ENCODE data around the gene COL12A1.

COL12A1 gene

DNA sequence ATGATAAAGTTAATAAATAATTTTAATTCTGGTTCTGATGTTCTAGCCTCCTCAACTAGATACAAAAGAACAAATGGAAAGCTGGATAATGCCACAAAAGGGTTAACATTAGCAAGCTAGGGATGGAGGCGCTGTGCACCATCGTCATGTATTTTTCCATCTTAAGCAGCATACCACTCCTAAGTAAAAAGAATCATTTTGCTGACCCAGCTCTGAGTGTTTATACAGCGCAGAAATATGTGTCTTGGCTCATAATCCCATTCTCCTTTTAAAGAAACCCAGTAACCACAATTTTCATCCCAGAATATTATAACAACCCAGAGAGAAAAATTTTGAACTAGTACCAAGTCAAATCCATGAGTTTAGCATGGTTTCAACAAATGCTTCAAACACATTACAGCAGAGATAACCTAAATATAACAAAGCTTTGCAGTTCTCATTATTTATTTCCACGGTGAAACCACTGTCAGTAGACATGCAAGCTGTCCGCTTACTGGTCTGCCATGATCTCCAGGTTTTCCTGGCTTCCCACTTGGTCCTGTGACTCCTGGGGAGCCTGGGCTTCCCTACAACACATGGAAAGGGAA lies 111.1 kb downstream of the COL12A1 start:
- no peak for DNase-seq

DNA sequence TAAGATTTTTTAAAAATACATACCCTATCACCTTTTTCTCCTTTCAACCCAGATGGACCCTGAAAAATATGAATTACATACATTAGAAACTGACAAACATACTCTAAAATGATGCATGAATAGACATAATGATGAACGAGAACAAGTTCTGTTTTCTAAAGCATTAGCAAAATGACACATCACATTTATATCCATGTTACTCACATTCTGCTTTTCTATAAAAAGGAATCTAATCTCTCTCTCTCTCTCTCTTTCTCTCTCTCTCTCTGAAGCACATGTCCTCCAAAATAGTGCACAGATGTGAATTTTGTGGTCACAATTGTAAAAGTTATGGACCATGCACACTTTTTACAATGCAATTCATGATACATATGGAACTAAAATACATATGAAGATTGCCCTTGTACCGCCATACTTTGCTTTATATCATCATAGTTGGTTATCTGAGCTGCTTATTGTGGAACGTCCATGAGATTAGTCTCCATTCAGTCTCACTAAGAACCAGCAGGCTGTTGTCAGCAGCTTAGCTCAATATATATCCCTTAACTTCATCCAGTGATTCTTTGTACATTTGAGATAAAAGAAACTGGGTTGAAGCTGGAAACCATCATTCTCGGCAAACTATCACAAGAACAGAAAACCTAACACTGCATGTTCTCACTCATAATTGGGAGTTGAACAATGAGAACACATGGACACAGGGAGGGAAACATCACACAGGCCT lies 114.2 kb downstream of the COL12A1 start:
- DNase-seq: no peak

DNA sequence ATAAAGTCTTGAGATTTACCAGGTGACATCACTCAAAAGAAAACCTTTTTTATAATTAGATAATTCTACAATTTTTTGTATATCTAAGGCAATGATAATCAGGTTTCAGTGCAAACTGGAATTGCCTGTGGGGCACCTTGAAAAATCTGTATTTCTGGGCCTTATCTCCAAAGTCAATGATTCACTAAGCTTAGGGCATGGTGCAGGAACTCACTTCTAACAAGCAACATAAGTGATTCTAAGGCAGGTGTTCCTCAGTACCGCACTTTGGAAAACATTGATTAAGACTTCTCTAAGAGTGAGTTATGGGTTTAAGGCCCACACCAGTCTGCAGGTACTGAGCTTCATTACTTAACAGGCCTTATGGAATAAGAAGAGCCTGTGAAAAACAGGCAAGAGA lies 115.3 kb downstream of the COL12A1 start:
- DNase-seq: no peak

DNA sequence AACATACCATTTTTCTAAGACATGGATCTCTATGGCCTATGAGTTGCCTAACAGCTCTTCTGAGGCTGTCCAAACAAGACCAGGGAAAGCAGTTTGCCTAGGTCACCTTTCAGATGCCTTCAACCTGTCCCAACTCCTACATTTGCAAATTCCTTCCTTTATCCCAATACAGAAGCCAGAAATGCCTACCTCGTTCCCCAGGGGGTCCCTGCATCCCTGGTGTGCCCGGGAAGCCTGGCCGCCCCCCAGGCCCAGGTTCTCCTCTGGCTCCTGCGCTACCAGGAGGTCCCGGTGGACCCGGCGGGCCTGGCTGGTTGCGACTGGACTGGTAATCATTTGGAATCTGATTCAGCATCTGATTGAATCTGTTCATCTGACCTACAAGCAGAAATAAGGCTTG lies 115.9 kb downstream of the COL12A1 start:
- no peak for DNase-seq

DNA sequence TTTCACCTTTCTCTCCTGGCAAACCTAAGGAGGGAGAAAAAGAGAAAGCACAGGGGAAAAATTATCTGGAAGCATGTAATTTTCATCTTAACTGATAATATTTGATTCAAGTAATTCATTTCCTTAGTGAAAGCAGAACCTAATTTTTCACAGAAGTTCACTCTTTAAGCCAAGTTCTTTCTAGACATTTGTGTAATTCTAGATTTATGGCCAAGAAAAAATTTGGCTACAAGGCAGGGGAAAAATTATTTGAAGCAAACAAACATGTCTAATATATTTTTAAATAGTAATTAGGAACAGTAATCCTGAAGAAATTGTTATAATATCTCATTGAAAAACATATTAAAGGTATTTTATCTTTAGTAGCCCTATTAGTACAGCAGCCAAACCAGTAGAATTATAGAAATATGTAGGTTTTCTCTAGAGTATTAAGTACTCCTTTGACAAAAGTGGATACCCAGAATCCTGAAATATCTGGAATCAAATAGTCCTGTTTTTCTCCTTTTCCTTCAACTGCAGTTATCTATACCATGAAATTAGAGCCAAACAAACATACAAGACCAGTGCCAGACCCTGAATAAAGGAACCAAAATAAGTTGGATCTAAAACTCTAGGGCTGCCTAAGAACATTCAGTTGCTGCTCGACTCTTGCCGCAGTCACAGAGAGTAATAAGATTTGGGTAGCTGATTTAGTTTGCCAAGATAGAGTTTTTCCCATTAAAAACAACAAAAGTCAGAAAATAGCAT lies 116.5 kb downstream of the COL12A1 start:
- no peak for DNase-seq

DNA sequence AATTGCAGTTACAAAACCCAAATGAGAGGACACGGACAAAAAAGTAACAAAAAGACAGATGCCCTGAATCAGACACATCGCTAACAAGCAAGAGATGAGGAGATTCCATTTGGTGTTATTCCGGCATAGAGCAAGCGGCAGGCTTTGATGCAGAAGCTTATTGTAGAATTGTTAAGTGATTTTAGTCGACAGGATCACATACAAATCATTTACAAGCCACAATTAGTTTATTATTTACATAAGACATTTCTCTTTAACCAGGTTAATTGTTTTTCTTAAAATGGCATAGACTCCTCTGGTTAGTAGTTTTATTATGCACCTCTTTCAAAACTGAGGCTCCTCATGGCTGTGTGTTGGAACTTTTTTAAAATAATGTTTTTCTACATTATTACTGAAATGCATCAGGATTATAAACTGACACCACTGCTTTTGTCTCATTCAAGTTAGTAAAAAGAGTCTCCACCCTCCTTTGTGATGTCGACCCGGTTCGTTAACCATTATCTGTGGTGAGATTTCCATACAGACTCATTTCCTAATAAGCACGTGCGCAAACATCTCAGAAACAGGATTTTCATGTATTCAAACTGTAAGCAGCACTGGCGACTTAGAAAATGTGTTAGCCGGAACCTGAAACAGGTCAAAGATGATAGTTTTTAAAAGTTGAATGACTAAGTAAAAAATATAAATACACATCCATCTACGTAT lies 119.8 kb downstream of the COL12A1 start:
- no peak for DNase-seq

DNA sequence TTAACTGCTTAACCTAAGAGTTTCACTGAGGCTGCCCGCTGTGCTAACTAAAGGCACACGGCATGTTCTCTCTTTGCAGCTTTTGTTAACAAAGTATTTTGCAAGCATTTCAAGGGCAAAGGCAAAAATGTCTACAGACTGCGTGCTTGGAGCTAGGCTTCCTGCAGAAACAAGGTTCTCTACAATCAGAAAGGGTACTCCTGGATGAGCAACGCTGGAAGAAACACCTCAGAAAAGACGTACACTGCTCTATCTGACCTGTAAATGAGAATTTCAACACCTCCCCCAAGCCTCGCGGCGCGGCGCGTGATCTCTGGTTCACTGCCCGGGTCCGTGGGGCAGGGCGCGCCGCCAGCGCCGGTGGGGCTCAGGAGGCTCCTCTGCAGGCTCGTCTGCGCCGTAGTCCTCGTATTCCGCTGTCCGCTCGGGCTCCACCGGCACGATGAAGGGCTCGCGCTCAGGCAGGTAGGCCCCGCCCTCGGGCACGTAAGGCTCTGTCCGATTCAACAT lies 120.9 kb downstream of the COL12A1 start:
- DNase-seq: no peak

DNA sequence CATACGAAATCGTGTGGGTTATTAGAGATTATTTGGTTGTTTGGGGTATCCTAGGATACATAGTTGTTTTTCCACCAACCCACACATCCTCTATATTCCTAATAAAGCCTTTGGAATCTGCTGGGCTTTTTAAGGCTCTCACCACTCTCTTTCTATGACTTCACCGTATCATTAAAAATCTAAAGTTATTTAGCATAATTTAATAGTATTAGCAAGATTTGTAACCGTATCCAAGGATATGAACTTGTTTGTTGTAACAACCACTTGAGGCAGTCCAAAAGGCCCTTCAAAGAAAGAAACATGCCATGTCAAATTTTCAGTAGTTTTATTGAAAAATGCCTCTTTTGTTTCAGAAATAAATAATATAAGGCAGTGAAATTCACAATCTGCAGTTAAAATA lies 121.8 kb downstream of the COL12A1 start:
- no peak for DNase-seq

DNA sequence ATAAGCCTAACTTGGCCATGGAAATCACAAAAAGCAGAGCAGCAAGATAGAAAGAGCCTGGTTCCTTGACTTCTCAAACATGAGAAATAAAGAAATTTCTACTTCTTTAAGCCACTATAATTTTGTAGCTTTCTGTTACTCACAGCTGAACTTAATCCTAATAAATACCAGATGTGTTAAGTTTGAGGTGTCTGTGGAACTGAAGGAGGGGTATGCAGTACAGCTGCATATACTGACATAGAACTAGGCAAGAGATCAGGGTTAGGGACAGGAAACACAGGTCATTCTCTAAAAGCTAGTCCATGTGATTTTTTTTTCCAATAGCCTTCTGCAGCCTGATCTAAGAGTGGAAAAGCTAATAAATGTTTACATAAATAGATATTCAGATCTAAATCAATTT lies 123.9 kb downstream of the COL12A1 start:
- no peak for DNase-seq

DNA sequence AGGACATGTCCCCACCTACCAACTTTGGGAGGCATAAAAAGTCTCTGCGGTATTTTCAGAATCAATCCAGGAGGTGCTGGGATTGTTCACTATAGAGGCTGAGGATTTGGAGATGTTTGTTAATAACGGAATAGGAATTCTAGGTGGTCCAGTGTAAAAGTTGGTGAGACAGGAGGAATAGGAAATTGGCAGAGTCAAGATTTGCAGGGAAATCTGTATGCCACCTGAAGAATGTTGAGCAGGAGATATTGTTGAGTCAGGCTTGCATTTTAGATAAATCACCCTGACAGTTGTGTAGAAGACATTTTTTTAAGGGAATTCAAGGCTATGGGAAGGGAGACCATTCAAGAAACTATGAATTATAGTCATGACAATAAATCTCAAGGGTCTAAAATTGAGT lies 124.8 kb downstream of the COL12A1 start:
- DNase-seq: no peak

DNA sequence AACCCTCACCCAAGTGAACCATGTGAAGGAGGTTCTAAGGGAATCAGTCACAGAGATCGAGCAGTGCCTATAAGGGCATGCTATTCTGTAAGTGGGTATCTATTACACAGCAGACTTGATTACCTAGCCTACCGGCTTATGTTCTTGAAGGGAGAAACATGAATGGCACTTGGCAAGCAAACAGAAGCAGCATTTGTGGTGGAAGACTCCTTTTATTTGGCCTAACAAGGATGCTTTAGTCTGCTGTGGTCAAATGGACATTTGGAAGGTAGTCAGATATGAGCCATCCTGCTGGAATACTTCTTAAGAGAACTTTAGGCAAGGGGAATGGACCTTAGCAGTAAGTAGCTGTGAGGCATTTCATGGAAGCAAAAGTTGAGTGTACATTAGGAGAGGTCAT lies 126.3 kb downstream of the COL12A1 start:
- no peak for DNase-seq

DNA sequence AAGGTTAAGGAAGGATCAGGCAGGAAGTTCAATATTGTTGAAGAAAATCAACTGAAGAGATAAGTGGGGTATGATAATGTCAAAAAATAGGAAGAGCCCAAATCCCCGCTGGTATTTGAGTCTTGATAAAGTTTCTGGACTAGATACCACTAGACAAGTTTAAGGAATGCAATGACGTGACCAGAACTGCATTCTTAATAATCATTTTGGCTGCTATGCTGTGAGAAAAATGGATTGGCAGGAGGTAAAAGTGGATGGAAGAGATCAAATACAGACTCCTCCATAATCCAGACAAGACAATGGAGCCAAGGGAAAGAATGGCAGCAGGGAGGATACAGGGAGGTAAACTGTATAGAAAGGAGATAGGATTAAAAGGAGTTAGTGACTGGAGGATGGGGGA lies 128.2 kb downstream of the COL12A1 start:
- no peak for DNase-seq

DNA sequence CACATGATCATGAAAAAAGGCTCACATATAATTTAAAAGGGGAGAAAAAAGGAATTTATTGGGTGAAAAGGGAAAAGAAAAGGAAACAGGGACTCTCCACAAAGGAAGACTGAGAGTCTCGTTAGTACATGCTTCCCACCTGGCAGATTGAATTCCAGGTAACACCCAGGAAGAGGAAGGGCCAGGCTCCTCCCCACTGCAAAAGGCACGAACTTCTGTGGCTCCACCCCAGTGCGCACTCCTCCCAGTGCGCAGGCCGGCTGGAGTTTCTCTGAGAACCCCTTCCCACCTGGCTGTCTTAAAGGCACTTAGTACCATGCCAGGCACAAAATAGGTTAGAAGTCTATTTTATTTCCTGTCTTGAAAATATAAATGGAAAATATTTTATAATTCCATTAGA lies 129.8 kb downstream of the COL12A1 start:
- DNase-seq: no peak

DNA sequence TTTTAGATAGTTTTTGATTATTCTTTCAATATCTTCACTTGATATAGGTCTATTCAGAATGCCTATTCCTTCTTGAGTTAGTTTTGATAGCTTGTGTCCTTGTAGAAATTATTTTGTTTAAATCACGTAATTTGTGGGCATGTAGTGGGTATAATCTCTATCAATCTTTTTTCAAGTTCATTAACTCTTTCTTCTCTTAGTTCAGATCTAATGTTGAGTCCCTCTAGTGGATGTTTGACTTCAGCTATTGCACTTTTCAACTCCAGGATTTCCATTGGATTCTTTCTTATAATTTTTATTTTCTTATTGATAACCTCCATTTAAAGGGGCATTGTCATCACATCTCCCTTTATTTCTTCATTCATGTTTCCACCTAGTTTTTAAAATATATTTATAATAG lies 135.6 kb downstream of the COL12A1 start:
- no peak for DNase-seq

DNA sequence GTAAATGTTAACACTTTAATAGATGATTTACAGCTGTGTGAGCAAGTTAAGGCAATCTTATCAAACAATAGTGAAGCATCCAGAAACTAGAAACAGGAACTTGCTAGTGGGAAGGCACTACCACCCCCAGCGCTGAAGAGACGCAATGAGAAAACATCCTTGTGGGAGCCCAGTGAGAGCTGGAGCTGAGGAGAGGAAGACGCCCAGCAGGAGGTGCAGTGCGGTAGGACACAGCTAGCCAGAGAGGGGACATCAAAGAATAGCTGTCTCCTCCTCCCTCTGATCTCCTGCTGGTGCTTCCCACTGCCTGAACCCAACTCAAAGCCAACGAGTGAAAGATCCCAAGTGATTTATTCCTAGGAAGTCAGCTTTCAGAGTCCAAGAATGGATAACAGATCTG lies 140.3 kb downstream of the COL12A1 start:
- no peak for DNase-seq

DNA sequence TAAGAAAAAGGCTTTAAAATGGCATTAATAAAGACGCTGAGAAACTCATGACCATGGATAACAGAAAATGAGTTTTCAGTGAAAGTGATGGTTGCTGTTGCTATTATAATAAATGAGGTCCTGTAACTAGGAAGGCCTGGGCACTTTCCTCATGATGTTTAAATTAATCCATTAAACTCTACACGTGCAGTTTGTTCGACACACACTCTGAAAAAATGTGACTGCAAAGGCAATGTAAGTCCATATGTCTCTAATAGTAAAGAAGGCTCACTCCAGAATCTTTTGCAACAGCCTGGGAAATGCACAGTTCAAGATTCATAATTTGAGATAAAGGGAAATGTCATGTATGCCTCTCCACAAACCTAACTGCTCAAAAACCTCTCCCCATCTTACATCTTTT lies 153.4 kb downstream of the COL12A1 start:
- DNase-seq: no peak

DNA sequence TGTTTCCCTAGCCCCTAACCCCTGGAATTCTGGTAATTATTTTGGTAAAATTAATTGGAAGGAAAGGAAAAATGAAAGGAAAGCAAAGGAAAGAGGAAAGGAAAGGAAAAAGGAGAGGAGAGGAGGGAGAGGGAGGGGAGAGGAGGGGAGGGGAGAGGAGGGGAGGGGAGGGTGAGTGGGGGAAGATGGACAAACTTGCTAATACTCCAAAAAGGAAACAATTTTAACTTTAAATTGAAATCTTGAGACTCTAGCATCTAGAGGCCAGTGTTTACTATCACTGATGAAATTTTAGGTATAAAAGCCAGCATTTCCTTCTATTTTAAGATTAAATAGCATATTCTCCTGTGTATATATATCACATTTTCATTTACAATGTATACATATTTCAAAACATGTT lies 156.5 kb downstream of the COL12A1 start:
- DNase-seq: no peak

DNA sequence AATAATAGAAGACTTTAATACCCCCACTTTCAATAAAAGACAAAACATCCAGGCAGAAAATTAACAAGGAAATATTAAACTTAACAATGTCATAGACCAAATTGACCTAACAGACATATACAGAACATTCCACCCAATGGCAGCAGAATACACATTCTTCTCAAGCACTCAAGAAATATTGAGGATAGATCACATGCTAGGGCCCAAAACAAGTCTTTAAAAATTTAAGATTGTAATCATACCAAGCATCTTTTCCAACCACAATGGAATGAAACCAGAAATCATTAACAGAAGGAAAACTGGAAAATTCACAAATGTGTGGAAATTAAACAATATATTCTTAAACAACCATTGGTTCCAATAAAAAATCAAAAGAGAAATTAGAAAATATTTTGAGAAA lies 161.0 kb downstream of the COL12A1 start:
- DNase-seq: no peak

DNA sequence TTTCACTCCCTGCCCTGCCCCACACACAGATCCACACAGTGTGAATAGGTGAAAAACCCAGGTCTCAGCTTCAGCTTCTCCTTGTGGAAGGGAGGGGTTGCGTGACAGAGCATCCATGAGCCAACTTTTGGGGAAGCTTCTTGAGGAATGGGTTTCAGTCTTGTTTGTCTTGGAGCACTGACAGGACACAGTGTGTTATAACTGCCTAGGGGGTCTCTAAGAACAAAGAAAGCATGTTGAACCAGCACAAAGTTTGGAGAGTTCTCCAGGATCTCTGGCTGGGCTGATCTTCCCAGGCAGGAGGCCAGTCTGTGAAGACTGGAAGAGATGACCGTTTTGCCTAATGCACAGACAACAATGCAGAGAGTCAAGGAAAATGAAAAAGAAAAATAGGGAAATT lies 164.5 kb downstream of the COL12A1 start:
- no peak for DNase-seq
